Suprapubic skin (tissue), 3 donors: ENCODE data around the gene DDX50.

ENCODE experiments used
- POLR2AphosphoS5 ChIP-seq, 3 donors: sonication (generic); formaldehyde crosslinking; IDR thresholded peaks; one replicate each; pipeline ENCODE4 v1.6.1; 2017; ENCODE audit warnings: antibody characterized with exemption in 3 of 3
- TF ChIP-seq, protein P1 (sequence below), 2 donors: fragments of 200-600 bp in 1 of 2; fragments of 450-650 bp in 1 of 2; sonication (generic) in 1 of 2; IDR thresholded peaks; one replicate each; pipeline ENCODE4 v1.5.1; 2016 to 2019; ENCODE audit warnings: antibody characterized with exemption in 2 of 2, mild to moderate bottlenecking in 1 of 2, moderate library complexity in 1 of 2

DNA sequence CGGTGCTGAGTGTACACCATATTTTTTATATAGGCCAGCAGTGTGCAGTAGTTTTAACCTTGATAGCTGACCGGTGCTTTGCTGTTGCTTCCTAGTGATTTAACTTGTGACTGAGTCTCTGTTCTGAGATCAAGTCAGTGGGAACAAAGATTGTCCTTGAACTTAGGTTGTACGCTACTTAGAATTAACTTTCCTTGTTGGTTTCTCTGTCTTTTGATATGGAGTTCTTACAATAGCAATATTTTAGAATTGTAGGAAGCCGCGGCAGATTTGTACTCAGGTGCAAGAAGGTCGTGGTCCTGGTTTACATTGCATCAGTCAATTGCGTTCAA is 56.1 kb downstream of the DDX50 start:
- TF ChIP-seq, protein P1, sequence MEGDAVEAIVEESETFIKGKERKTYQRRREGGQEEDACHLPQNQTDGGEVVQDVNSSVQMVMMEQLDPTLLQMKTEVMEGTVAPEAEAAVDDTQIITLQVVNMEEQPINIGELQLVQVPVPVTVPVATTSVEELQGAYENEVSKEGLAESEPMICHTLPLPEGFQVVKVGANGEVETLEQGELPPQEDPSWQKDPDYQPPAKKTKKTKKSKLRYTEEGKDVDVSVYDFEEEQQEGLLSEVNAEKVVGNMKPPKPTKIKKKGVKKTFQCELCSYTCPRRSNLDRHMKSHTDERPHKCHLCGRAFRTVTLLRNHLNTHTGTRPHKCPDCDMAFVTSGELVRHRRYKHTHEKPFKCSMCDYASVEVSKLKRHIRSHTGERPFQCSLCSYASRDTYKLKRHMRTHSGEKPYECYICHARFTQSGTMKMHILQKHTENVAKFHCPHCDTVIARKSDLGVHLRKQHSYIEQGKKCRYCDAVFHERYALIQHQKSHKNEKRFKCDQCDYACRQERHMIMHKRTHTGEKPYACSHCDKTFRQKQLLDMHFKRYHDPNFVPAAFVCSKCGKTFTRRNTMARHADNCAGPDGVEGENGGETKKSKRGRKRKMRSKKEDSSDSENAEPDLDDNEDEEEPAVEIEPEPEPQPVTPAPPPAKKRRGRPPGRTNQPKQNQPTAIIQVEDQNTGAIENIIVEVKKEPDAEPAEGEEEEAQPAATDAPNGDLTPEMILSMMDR (IDR thresholded peaks at IDR 0.05): no peak
- no peak for TF ChIP-seq POLR2AphosphoS5 (IDR thresholded peaks at IDR 0.05)
